NB4 (cell line): ENCODE measurements around the gene SEZ6L.
A peak's percentile ranks its signal among the peaks of the same experiment; 100 is the strongest.

Experiments
- DNase-seq: peaks from one replicate; pipeline ENCODE4 v3.0.0; 2010; ENCODE audit warnings: low read depth
- H3K4me3 ChIP-seq: one replicate; pipeline ENCODE4 v1.5.1; 2011; ENCODE audit warnings: mild to moderate bottlenecking, low read depth, low read length, moderate library complexity
- MYC ChIP-seq: IDR thresholded peaks from 2 replicates; pipeline ENCODE4 v1.6.1; 2011; ENCODE audit warnings: low read depth, low read length
- POLR2A ChIP-seq: IDR thresholded peaks from 2 replicates; pipeline ENCODE4 v1.6.1; 2011; ENCODE audit warnings: mild to moderate bottlenecking; ENCODE audit not compliant: insufficient read length; ENCODE audit errors: extremely low read depth
- TF ChIP-seq, protein P1 (sequence below): IDR thresholded peaks from one replicate; pipeline ENCODE4 v1.5.1; 2012; ENCODE audit warnings: low read depth, low read length
- TF ChIP-seq, protein P2 (sequence below): IDR thresholded peaks from 2 replicates; pipeline ENCODE4 v1.6.1; 2011; ENCODE audit warnings: low read depth, low read length

SEZ6L gene

DNA sequence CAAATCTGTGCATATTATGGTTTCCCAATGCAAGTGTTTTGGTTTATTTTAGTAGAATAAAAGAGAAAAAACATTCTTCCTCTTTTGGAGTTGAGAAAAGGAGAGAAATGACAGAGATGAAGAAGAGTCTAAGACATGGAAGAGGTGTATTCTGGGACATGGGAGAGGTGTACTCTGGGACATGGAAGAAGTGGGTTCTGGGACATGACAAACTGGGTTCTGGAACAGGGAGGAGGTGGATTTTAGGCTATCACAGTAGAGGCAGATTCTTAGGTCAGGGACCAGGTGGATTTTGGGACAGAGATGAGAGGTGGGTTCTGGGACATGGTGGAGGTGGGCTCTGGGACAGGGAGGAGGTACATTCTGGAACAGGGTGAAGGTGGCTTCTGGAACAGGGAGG, 257.7 kb downstream of the SEZ6L start:
- no peak for DNase-seq
- no peak overlapping the region for H3K4me3 ChIP-seq
- TF ChIP-seq MYC (no peak), POLR2A (no peak)
- TF ChIP-seq, protein P1, sequence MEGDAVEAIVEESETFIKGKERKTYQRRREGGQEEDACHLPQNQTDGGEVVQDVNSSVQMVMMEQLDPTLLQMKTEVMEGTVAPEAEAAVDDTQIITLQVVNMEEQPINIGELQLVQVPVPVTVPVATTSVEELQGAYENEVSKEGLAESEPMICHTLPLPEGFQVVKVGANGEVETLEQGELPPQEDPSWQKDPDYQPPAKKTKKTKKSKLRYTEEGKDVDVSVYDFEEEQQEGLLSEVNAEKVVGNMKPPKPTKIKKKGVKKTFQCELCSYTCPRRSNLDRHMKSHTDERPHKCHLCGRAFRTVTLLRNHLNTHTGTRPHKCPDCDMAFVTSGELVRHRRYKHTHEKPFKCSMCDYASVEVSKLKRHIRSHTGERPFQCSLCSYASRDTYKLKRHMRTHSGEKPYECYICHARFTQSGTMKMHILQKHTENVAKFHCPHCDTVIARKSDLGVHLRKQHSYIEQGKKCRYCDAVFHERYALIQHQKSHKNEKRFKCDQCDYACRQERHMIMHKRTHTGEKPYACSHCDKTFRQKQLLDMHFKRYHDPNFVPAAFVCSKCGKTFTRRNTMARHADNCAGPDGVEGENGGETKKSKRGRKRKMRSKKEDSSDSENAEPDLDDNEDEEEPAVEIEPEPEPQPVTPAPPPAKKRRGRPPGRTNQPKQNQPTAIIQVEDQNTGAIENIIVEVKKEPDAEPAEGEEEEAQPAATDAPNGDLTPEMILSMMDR: no peak
- TF ChIP-seq, protein P2, sequence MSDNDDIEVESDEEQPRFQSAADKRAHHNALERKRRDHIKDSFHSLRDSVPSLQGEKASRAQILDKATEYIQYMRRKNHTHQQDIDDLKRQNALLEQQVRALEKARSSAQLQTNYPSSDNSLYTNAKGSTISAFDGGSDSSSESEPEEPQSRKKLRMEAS: no peak

DNA sequence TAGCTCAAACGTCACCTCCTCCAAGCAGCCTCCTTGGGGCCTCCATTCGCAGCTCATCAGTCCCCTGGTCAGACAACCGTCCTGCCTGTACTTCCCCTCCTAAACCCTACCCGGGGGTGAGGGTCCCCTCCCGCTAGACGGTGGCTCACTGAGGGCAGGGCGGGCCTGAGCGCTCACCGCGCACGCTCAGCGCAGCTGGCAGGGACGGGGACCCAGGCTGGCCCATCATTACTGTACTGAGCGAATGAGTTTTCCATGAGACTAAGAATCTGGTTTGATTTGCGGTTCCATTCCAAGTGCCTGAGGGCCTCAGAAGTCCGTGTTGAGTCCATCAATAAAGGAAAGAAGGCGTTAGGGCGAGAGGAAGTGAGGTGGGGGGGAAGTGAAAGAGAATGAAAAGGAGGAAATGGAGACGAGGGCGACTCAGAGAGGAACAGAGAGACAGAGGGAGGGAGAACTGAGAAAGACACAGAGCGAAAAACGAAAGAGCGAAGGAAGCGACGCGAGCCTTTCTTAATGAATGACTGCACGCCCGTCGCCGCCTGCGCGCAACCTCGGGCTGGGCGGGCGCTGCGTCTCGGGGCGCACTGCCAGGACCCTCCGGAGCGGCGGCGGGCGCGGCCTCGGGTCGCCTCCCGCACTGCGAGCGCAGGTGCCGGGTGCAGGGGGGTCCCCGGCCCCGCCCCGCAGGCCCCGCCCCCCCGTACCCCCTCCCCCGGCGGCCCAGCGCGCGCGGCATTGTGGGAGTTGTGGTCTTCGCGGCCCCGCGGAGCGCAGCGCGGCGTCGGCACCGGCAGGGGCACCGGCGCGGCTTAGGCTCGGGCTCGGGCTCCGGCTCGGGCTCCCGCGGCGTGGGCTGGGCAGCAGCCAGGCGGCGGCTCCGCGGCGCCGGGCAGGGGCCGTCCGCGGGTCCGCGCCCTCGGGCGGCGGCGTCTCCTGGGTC, 259.5 kb downstream of the SEZ6L start, which contains the start of gene ASPHD2:
TSS of gene ASPHD2 (plus strand) at position 746 of the 943 bp plus-strand sequence. CDS start 4,356 bp downstream, outside the sequence.
- peak; percentile 73 for DNase-seq
- peak within 1 kb of the TSS; percentile 71 for H3K4me3 ChIP-seq
- TF ChIP-seq, protein P1: no peak
- TF ChIP-seq MYC (0 out of 2 replicates have a peak, but pooled peaks have one; percentile 9), POLR2A (peak; percentile 32)
- TF ChIP-seq, protein P2: no peak

DNA sequence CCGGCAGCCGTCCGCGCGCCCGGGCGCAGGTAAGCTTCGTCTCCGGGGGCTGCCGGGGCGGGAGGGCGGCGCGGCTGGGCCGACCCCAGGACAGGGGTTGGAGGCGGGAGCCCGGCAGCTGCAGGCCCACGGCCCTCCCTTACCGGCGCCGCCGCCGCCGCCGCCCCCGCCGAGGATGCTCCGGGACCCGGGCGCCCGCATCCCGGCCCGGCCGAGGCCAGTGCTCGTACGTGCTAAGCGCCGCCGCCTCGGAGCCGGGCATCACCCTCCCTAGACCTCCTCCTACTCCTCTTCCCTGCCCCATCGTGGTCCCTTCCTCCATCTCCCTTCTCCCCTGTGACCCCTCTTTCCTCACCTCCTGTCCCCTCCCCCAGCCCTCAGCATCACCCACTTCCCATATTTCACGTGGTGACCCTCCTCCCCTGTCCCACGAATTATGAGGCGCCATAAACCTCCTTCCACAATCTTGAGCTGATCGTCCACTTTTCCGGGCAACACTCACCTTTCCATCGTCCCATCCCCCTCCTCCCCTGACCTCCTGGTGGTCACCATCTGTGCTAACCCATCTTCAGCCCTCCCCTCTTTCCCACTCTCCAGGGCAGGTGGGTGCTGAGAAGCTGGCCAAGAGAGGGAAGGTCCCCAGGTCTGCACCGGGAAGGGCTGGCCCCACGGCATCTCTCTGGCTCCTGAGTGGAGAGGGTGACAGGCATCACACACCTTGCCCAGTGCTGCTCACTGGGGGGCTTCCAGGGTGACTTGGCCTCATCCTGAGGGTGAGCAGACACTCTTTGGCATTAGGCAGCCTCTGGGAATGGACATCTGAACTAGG, 260.4 kb downstream of the SEZ6L start:
- DNase-seq: no peak

DNA sequence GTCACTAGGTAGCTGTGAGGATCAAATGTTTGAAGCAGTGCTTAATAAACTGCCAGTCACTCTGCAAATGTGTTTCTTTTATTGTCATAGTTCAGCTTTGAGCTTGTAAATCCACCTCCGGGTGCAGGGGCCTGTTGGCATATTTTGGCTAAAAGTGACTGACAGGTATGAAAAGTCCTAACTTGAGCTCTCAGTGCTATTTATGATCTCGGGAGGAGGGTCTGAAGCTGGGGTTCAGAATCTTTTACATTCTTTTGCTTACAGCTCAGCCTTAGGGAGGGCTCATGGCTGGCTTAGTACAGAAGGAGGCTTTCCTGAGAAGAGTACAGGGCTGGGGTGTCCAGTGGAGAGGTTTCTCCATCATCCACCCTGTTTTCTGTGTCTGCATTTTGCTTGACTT, 261.3 kb downstream of the SEZ6L start:
- TF ChIP-seq, protein P2: no peak
- TF ChIP-seq MYC: no peak
- TF ChIP-seq, protein P1: no peak
- TF ChIP-seq POLR2A: no peak
- no peak overlapping the region for H3K4me3 ChIP-seq
- no peak for DNase-seq

More for the DNA sequence above, 260.4 kb downstream of the SEZ6L start:
- no peak overlapping the region for H3K4me3 ChIP-seq
- TF ChIP-seq POLR2A (no peak), MYC (no peak)
- TF ChIP-seq, protein P1: no peak
- TF ChIP-seq, protein P2: no peak

DNA sequence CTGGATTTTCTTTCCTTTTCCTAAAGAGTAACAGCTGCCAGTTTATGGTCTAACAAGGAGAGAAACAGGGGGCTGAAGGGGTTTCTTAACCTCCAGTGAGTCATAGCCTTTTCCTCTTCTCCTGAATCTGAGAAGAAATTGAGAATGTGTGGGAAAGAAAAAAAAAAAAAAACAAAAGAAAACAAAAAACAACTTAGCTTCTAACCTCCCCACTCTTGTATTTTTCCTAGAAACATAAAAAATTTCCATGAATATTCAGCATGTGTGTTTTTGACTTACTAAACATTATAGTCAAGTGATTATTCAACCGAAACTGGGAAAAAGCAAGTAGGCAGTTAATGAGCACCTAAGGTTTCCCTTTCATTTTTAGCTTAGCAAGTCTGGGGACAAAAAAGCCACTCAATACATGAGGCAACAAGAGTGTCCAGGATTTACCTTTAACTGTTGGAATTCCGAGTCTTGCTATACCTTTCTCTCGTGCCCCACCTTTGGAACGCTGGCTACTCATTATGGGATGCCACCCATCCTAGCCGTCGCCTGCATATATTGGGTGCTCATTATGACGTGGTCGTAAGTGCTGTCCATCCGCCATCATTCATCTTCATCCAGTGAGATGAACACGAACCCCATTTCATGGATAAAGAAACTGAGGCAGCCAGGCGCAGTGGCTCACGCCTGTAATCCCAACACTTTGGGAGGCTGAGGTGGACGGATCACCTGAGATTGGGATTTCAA, 262.2 kb downstream of the SEZ6L start:
- DNase-seq: no peak
- TF ChIP-seq, protein P1: no peak
- TF ChIP-seq POLR2A (no peak), MYC (no peak)
- TF ChIP-seq, protein P2: no peak
- H3K4me3 ChIP-seq: no peak overlapping the region
